Measurements from ENCODE around the gene PHAF1.

- TF ChIP-seq POLR2A (IDR thresholded peaks at IDR 0.05; ENCODE audit: low read length) = no peak
- no peak for TF ChIP-seq GATA1 (IDR thresholded peaks at IDR 0.05; ENCODE audit: low read depth, low read length)
These were observed 66.9 kb downstream of the PHAF1 start for GRCh38 chr16:67176662-67177061.
